MM.1S (cell line): ENCODE measurements around the gene MED16.

ENCODE experiments used
- DNase-seq: peaks from one replicate; pipeline ENCODE4 v3.0.0-alpha.2; 2015
- H2AFZ ChIP-seq: fragments of 300-600 bp; sonication (generic); 2 replicates; pipeline ENCODE4 v1.6.0; 2016; ENCODE audit warnings: antibody characterized with exemption, low read length
- H3F3A ChIP-seq: fragments of 300-600 bp; sonication (generic); 2 replicates; pipeline ENCODE4 v1.6.1; 2016; ENCODE audit warnings: mild to moderate bottlenecking, antibody characterized with exemption, low read length, moderate library complexity, mixed read lengths; ENCODE audit not compliant: insufficient read depth
- H3K27ac ChIP-seq: fragments of 300-600 bp; sonication (generic); 2 replicates; pipeline ENCODE4 v1.5.1; 2016; ENCODE audit warnings: mild to moderate bottlenecking, low read length
- H3K27me3 ChIP-seq: fragments of 300-600 bp; sonication (generic); replicated peaks from 2 replicates; pipeline ENCODE4 v1.6.0; 2016; ENCODE audit warnings: low read length; ENCODE audit not compliant: insufficient read depth
- H3K36me3 ChIP-seq: fragments of 300-600 bp; sonication (generic); replicated peaks from 2 replicates; pipeline ENCODE4 v1.6.1; 2016; ENCODE audit warnings: mild to moderate bottlenecking, low read length, mixed read lengths; ENCODE audit not compliant: insufficient read depth
- H3K4me1 ChIP-seq: fragments of 300-600 bp; sonication (generic); 2 replicates; pipeline ENCODE4 v1.6.1; 2016; ENCODE audit warnings: low read length, mixed read lengths
- H3K4me2 ChIP-seq: fragments of 300-600 bp; sonication (generic); 2 replicates; pipeline ENCODE4 v1.6.0; 2016; ENCODE audit warnings: low read depth, low read length
- H3K4me3 ChIP-seq: fragments of 300-600 bp; sonication (generic); 2 replicates; pipeline ENCODE4 v1.5.1; 2016; ENCODE audit warnings: low read length, mixed read lengths
- H3K79me2 ChIP-seq: fragments of 300-600 bp; sonication (generic); 2 replicates; pipeline ENCODE4 v1.6.1; 2016; ENCODE audit warnings: mixed run types, low read length, mixed read lengths
- H3K9ac ChIP-seq: fragments of 300-600 bp; sonication (generic); 2 replicates; pipeline ENCODE4 v1.6.1; 2016; ENCODE audit warnings: low read length, mixed read lengths
- H3K9me2 ChIP-seq: fragments of 300-600 bp; sonication (generic); replicated peaks from 2 replicates; pipeline ENCODE4 v1.6.1; 2016; ENCODE audit warnings: mild to moderate bottlenecking, low read length, mixed read lengths; ENCODE audit not compliant: insufficient read depth
- H3K9me3 ChIP-seq: fragments of 300-600 bp; sonication (generic); replicated peaks from 2 replicates; pipeline ENCODE4 v1.6.1; 2016; ENCODE audit warnings: mild to moderate bottlenecking, low read length, mixed read lengths; ENCODE audit not compliant: insufficient read depth
- H4K20me1 ChIP-seq: fragments of 300-600 bp; sonication (generic); 2 replicates; pipeline ENCODE4 v1.6.1; 2016; ENCODE audit warnings: mild to moderate bottlenecking, low read length, moderate library complexity, mixed read lengths; ENCODE audit not compliant: insufficient read depth
- CTCF ChIP-seq: fragments of 300-600 bp; sonication (generic); IDR thresholded peaks from 2 replicates; pipeline ENCODE4 v1.5.1; 2016; ENCODE audit warnings: antibody characterized with exemption, low read length, mixed read lengths
- EZH2 ChIP-seq: fragments of 300-600 bp; sonication (generic); optimal IDR thresholded peaks from 2 replicates; pipeline ENCODE3; 2017; ENCODE audit warnings: low read depth, mild to moderate bottlenecking, antibody characterized with exemption, low read length, mixed read lengths
- EZH2phosphoT487 ChIP-seq: fragments of 300-600 bp; sonication (generic); IDR thresholded peaks from 2 replicates; pipeline ENCODE4 v1.6.1; 2018; ENCODE audit warnings: antibody characterized with exemption, low read length

Gene MED16

DNA sequence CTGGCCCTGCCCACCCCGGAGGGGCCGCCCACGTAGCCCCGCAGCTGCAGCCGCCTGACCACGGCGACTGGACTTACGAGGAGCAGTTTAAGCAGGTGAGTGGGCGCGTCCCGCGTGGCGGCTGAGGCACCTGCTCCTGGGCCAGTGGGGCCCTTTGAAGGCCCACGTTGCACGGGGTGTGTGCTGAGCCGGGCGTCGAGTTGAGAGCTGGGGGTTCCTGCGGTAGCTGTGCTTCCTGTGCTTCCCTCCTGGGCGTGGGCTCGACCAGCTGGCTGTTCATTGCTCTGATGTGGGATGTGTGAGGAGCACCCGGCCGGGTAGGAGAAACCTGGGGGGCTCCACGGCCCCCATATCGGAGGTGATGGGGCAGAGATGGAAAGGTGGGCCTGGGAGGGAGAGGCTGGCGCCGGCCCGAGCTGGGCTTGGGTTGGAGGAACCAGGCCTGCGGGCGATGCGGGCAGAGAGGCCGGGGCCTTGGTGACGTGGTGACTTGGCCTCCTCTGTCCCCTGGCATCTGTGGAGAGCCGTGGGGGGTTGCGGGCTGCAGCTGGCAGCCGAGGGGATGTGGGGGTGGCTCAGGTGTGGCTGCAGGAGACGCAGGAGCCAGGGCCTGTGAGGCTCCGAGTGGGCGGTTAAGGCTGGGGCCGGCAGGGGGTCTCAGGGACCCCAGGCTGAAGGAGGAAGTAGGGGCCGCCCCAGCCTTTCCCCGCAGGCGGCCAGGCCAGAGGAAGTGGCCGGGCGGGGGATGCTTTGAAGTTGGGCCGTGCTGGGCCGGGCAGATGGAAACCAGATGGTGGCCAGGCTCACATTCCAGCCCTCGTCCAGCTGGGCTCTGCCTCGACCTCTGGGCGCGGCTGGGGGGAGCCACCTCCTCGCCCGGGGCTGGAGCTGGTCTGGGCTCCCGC is 39.9 kb upstream of the MED16 start:
- no peak overlapping the region for H3K9ac ChIP-seq
- no peaks in the 10 kb centered on the region for H3K9me3 ChIP-seq
- no peak for TF ChIP-seq CTCF
- TF ChIP-seq EZH2, result no peak
- TF ChIP-seq EZH2phosphoT487, result no peak
- H3K36me3 ChIP-seq, result no peaks in the 10 kb centered on the region
- DNase-seq, result no peak
- no peaks in the 10 kb centered on the region for H3K27me3 ChIP-seq
- H2AFZ ChIP-seq, result no peak overlapping the region
- no peak overlapping the region for H3K27ac ChIP-seq
- no peaks in the 10 kb centered on the region for H4K20me1 ChIP-seq
- H3K4me1 ChIP-seq, result no peaks in the 10 kb centered on the region
- H3K79me2 ChIP-seq, result peaks cover 43% of the 10 kb centered on the region
- no peak overlapping the region for H3K4me3 ChIP-seq
- H3K9me2 ChIP-seq, result no peaks in the 10 kb centered on the region
- H3F3A ChIP-seq, result no peaks in the 10 kb centered on the region
- no peak overlapping the region for H3K4me2 ChIP-seq

DNA sequence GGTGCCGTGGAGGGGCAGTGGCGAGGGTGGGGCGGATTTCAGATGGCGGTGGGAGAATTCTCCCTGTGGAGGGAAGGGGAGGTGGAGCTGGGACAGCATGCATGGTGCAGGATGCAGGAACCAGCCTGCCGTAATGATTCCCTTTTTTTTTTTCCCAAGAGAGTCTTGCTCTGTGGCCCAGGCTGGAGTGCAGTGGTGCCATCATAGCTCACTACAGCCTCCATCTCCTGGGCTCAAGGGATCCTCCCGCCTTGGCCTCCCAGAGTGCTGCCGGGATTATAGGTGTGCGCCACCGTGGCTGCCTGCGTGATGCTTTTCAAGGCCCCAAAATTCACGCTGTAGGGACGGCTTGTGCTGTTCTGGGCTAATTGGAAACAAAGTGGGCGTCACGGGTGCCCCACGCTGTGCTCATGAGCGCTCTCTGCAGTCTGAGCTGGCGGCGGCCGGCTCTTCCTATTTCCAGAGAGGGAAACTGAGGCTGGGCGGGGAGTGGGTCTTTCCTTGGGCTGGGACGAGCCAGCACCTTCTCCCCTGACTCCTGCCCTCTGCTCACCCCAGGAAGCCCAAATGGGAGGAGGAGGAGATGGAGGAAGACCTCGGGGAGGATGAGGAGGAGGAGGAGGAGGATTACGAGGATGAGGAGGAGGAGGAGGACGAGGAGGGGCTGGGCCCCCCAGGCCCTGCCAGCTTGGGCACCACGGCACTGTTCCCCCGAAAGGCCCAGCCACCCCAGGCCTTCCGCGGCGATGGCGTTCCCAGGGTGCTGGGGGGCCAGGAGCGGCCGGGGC is 39.1 kb upstream of the MED16 start:
- H4K20me1 ChIP-seq, result no peaks in the 10 kb centered on the region
- no peak for DNase-seq
- no peak overlapping the region for H2AFZ ChIP-seq
- H3K27me3 ChIP-seq, result no peaks in the 10 kb centered on the region
- no peak for TF ChIP-seq CTCF
- no peak for TF ChIP-seq EZH2phosphoT487
- no peak for TF ChIP-seq EZH2
- H3K4me2 ChIP-seq, result no peak overlapping the region
- no peak overlapping the region for H3K4me3 ChIP-seq
- H3K9me3 ChIP-seq, result no peaks in the 10 kb centered on the region
- H3K36me3 ChIP-seq, result no peaks in the 10 kb centered on the region
- H3K79me2 ChIP-seq, result peaks cover 46% of the 10 kb centered on the region
- H3K27ac ChIP-seq, result no peak overlapping the region
- no peaks in the 10 kb centered on the region for H3K4me1 ChIP-seq
- no peak overlapping the region for H3K9ac ChIP-seq
- H3K9me2 ChIP-seq, result no peaks in the 10 kb centered on the region
- no peaks in the 10 kb centered on the region for H3F3A ChIP-seq

- Histone ChIP-seq H3K4me2 (no peak overlapping the region), H3K4me1 (no peaks in the 10 kb centered on the region), H3K9me3 (no peaks in the 10 kb centered on the region), H2AFZ (no peak overlapping the region), H3K4me3 (no peak overlapping the region), H3K9ac (no peak overlapping the region), H3K36me3 (no peaks in the 10 kb centered on the region), H3K9me2 (no peaks in the 10 kb centered on the region), H3K27ac (no peak overlapping the region), H3F3A (peaks cover 9% of the 10 kb centered on the region; the same call in 1 of the 2 replicates), H4K20me1 (no peaks in the 10 kb centered on the region), H3K79me2 (peaks cover 51% of the 10 kb centered on the region), H3K27me3 (no peaks in the 10 kb centered on the region)
- DNase-seq, result no peak
- no peak for TF ChIP-seq EZH2
- no peak for TF ChIP-seq CTCF
These were observed 36.9 kb upstream of the MED16 start for GRCh38 chr19:929891-930258.
